Transverse colon (tissue), 4 donors: ENCODE measurements around the gene SENP3. TPM values are rescaled to one million over a fixed set of nuclear protein-coding genes. Genes with fewer than 3 reads are reported as not detected.

Experiments used
- DNase-seq: peaks from one replicate; pipeline ENCODE4 v3.0.0-alpha.2; 2019
- H3K27ac ChIP-seq, 4 donors: fragments of 200-600 bp; sonication (generic); 2 replicates each; pipeline ENCODE4 v1.5.1; 2016 to 2018; ENCODE audit warnings: inconsistent platforms in 4 of 4
- H3K27me3 ChIP-seq: fragments of 200-600 bp; sonication (generic); 2 replicates; pipeline ENCODE4 v1.5.1; 2017; ENCODE audit warnings: inconsistent platforms
- H3K36me3 ChIP-seq, 4 donors: fragments of 200-600 bp; sonication (generic); 2 replicates each; pipeline ENCODE4 v1.5.1; 2017 to 2019; ENCODE audit warnings: inconsistent platforms in 4 of 4
- H3K4me1 ChIP-seq, 4 donors: fragments of 200-600 bp; sonication (generic); 2 replicates each; pipeline ENCODE4 v1.5.1; 2017 to 2020; ENCODE audit warnings: inconsistent platforms in 4 of 4
- H3K4me3 ChIP-seq, 4 donors: fragments of 200-600 bp; sonication (generic); 1 replicate in 1 of 4; 2 replicates in 3 of 4; pipeline versions ENCODE4 v1.5.1 to v1.6.1; 2017 to 2019; ENCODE audit warnings: inconsistent platforms in 4 of 4
- H3K9me3 ChIP-seq, 2 donors: fragments of 200-600 bp; sonication (generic); 2 replicates each; pipeline ENCODE4 v1.5.1; 2017 to 2019; ENCODE audit warnings: inconsistent platforms in 2 of 2
- EP300 ChIP-seq: sonication (generic); formaldehyde crosslinking; IDR thresholded peaks from one replicate; pipeline ENCODE4 v1.6.1; 2017; ENCODE audit warnings: antibody characterized with exemption, low read depth
- POLR2A ChIP-seq: fragments of 450-650 bp; IDR thresholded peaks from one replicate; pipeline ENCODE4 v1.6.1; 2016; ENCODE audit warnings: antibody characterized with exemption, mild to moderate bottlenecking, moderate library complexity
- POLR2AphosphoS5 ChIP-seq, 3 donors: sonication (generic); formaldehyde crosslinking; IDR thresholded peaks; one replicate each; pipeline ENCODE4 v1.6.1; 2016; ENCODE audit warnings: antibody characterized with exemption in 3 of 3
- WGBS, 2 donors: methylation state at CpG; one replicate each; pipeline ENCODE4 v1.1.5; 2018; ENCODE audit warnings: low coverage in 1 of 2; 5-methylcytosine and 5-hydroxymethylcytosine counted together
- in situ Hi-C, 4 donors: fragments of 200-750 bp; cut with MboI; loops; one replicate each; pipeline versions ENCODE4 v1.15.0 to v1.15.1; 2017; ENCODE audit warnings: low sequenced_read_pairs in 3 of 4, low pct_ligation_motif_present in 1 of 4, low pct_unique_long_range_greater_than_20kb in 1 of 4
- intact Hi-C: fragments of 100-400 bp; cut with DNase I; formaldehyde crosslinking; loops from one replicate; pipeline ENCODE4 v1.15.1; 2023; ENCODE audit warnings: low total_unique reads
- total RNA-seq, 4 donors: library from RNA; depleted of rRNA; stranded (reverse); fragments of >200 nt; gene quantifications; one replicate each; pipeline ENCODE4 v1.1.0, GENCODE V29; 2016
- TF ChIP-seq, protein P1 (sequence below), 5 experiments: fragments of 200-600 bp in 3 of 5; fragments of 450-650 bp in 2 of 5; sonication (generic) in 3 of 5; IDR thresholded peaks; 1 replicate in 2 of 5; 2 replicates in 3 of 5; pipeline ENCODE4 v1.5.1; 2016 to 2017; ENCODE audit warnings: antibody characterized with exemption in 5 of 5, inconsistent platforms in 3 of 5, mild to moderate bottlenecking in 2 of 5, moderate library complexity in 1 of 5

The SENP3 gene
- total RNA-seq, 4 donors from 2014 or later, result 37.0 to 159 (median 45.2) TPM

DNA sequence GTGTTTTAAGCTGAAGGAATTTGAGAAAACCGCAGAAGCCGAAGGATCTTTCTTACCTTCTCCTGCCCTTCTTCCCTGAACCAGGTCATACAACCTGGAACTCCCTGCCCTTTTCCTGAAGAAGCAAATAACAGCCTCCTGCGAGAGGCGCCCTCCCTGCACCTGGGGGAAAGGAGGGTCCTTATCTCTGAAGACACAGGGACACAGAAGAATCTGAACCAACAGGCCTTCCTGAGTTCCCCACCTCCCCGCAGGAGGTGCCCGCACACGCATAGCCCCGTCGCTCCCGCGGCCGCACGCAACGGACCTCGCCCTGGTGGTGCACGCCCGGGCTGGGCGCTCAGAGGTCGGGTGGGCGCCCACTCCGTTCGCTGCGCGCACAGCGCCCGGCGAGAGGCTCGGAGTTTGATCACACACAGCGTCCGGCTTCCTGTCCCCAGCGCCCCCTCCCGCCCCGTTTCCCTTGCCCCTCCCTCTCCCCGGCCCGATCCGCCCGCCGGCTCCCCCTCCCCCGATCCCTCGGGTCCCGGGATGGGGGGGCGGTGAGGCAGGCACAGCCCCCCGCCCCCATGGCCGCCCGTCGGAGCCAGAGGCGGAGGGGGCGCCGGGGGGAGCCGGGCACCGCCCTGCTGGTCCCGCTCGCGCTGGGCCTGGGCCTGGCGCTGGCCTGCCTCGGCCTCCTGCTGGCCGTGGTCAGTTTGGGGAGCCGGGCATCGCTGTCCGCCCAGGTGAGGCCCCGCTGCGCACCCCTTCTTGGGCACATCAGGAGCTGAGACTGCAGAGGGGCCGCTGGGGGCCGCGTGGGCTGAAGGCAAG is 12.9 kb upstream of the SENP3 start, which contains the start of gene TNFSF12:
Gene TNFSF12, plus strand, starts transcription at position 474 of the 816 bp plus-strand sequence. Its CDS starts 96 bp downstream, at position 570.
- DNase-seq, result peak; percentile 72
- in situ Hi-C loops, result no loop called here
- Histone ChIP-seq H3K9me3 (no peaks in the 10 kb centered on the region), H3K27me3 (no peaks in the 10 kb centered on the region), H3K27ac (peak within 1 kb of the TSS; percentile 84 to 92 (median 86)), H3K36me3 (no peaks in the 10 kb centered on the region), H3K4me3 (peak within 1 kb of the TSS; percentile 45 to 71 (median 62)), H3K4me1 (peaks cover 7 to 34% (median 18%) of the 10 kb centered on the region in 4 donors)
- TF ChIP-seq POLR2AphosphoS5 (IDR thresholded peaks at IDR 0.05) (peak in 2 of 3 donors; percentile 36 to 66), POLR2A (peak; percentile 23), EP300 (no peak)
- TF ChIP-seq, protein P1, sequence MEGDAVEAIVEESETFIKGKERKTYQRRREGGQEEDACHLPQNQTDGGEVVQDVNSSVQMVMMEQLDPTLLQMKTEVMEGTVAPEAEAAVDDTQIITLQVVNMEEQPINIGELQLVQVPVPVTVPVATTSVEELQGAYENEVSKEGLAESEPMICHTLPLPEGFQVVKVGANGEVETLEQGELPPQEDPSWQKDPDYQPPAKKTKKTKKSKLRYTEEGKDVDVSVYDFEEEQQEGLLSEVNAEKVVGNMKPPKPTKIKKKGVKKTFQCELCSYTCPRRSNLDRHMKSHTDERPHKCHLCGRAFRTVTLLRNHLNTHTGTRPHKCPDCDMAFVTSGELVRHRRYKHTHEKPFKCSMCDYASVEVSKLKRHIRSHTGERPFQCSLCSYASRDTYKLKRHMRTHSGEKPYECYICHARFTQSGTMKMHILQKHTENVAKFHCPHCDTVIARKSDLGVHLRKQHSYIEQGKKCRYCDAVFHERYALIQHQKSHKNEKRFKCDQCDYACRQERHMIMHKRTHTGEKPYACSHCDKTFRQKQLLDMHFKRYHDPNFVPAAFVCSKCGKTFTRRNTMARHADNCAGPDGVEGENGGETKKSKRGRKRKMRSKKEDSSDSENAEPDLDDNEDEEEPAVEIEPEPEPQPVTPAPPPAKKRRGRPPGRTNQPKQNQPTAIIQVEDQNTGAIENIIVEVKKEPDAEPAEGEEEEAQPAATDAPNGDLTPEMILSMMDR (IDR thresholded peaks at IDR 0.05), result peak in 2 of 5 experiments; percentile 8 to 11
- WGBS, 2 donors, result 0% methylated on average over 50 of the region's 65 CpGs; no CpG with 5 or more reads in 1 of the 2 donors
- intact Hi-C loops, result no loop called here

DNA sequence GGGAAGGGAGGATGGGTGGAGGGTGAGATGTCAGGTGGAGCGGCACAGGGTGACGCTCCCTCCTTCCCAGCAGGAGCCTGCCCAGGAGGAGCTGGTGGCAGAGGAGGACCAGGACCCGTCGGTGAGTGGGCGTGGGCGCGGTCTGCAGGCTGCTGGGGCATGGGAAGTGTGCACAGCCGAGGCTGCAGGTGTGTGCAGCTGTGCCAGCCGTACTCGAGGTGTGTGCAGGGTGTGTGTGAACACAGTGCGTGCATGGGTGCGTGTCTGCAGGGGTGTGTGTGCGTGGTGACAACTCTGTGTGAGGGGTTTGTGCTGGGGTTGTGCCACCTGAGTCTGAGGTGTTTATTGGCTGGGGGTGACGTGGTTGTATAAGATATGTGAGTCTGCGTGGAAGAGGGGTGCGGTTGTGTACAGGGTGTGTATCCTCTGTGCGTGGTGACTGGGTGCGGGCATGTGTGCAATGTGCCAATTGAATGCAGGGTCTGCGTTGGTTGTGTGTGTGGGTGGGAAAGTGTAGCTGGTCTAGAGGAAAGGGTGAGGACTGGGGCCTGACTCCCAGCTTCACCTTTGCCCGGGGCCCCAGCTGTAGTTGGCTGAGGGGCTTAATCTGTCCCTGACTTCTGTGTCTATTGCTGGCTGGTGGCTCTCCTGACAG is 12.2 kb upstream of the SENP3 start:
- DNase-seq, result peak; percentile 62
- TF ChIP-seq POLR2A (peak; percentile 8), EP300 (no peak)
- H3K36me3 ChIP-seq, result no peaks in the 10 kb centered on the region
- H3K9me3 ChIP-seq, result no peaks in the 10 kb centered on the region
- H3K27me3 ChIP-seq, result no peaks in the 10 kb centered on the region
- in situ Hi-C loops, result no loop called here
- WGBS, 2 donors, result 18% methylated on average over 20 of the region's 20 CpGs; no CpG with 5 or more reads in 1 of the 2 donors
- intact Hi-C loops, result loop anchor here (10.0 kb wide), 1 partner anchor 195 kb away; the partner anchor contains the start of genes KCTD11 and TMEM95
- peaks cover 7 to 34% (median 18%) of the 10 kb centered on the region in 4 donors for H3K4me1 ChIP-seq
- H3K27ac ChIP-seq, result peak overlapping the region; percentile 84 to 92 (median 86)
- H3K4me3 ChIP-seq, result peak overlapping the region; percentile 45 to 71 (median 62)

DNA sequence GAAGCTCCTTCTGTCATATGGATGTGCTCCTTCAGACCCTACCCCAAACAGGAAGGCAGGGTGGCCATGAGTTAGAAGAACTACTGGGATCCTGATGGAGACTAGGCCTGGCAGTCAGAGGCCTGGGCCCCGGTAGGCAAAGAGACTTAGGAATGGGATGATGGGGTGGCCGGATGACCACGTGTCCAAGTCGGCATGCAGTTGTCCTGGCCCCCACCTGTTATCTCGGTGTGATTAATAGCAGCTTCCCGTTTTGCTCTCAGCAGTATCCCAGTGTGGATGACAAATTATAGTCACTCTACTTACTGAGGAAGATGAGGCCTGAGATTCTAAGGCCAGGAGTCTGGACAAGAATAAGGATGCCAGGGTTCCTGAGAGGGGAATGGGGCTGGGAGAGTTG is 11.4 kb upstream of the SENP3 start:
- no peak for DNase-seq
- WGBS, 2 donors, result 74% methylated on average over 6 of the region's 6 CpGs; no CpG with 5 or more reads in 1 of the 2 donors
- TF ChIP-seq POLR2AphosphoS5 (IDR thresholded peaks at IDR 0.05) (no peak), POLR2A (no peak), EP300 (no peak)
- TF ChIP-seq, protein P1 (IDR thresholded peaks at IDR 0.05), result no peak
- no peaks in the 10 kb centered on the region for H3K9me3 ChIP-seq
- intact Hi-C loops, result loop anchor here (10.0 kb wide), 1 partner anchor 196 kb away; the partner anchor contains the start of genes KCTD11 and TMEM95
- peak overlapping the region in 1 of 4 donors; percentile 71 for H3K4me3 ChIP-seq
- in situ Hi-C loops, result no loop called here
- H3K27me3 ChIP-seq, result no peaks in the 10 kb centered on the region
- peak overlapping the region; percentile 84 to 92 (median 86) for H3K27ac ChIP-seq
- H3K4me1 ChIP-seq, result peaks cover 7 to 34% (median 18%) of the 10 kb centered on the region in 4 donors
- no peaks in the 10 kb centered on the region for H3K36me3 ChIP-seq

DNA sequence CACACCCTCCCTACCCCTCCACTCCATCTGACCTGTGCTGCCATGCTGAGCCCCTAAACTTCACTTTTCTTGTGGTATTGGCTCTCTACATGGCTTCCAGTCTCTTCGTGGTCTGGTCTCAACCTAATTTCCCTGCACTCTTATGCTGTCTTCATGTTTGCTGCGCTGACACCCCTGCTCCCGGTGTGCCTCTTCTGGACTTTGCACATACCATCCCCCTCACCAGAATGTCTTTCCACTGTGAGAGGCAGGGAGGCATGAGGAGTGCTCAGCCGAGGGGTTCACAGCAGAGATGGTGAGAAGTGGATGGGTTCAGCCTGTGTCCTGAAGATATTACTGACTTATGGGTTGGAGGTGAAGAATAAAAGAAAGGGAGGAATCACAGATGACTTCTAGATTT is 10.3 kb upstream of the SENP3 start:
- intact Hi-C loops, result loop anchor here (10.0 kb wide), 1 partner anchor 197 kb away; the partner anchor contains the start of genes KCTD11 and TMEM95
- H3K27ac ChIP-seq, result peak overlapping the region in 2 of 4 donors; percentile 51 to 58
- H3K4me1 ChIP-seq, result peaks cover 7 to 35% (median 19%) of the 10 kb centered on the region in 4 donors
- 81% methylated on average over 4 of the region's 4 CpGs; no CpG with 5 or more reads in 1 of the 2 donors for WGBS, 2 donors
- H3K36me3 ChIP-seq, result no peaks in the 10 kb centered on the region
- TF ChIP-seq, protein P1 (IDR thresholded peaks at IDR 0.05), result no peak
- TF ChIP-seq POLR2AphosphoS5 (IDR thresholded peaks at IDR 0.05) (no peak), POLR2A (no peak), EP300 (no peak)
- H3K27me3 ChIP-seq, result no peaks in the 10 kb centered on the region
- no peaks in the 10 kb centered on the region for H3K9me3 ChIP-seq
- DNase-seq, result no peak
- in situ Hi-C loops, result no loop called here
- H3K4me3 ChIP-seq, result no peak overlapping the region
